COLO829 (cell line): ENCODE results near the gene KANK3.
"Not testable (repeated sequence)": the region's sequence is repeated elsewhere in the genome, so short reads cannot be mapped to it uniquely, and the experiment has no call there.

ENCODE experiments used
- DNase-seq: peaks from one replicate; pipeline ENCODE4 v3.0.0; 2012; ENCODE audit warnings: low spot score

KANK3 gene

DNA sequence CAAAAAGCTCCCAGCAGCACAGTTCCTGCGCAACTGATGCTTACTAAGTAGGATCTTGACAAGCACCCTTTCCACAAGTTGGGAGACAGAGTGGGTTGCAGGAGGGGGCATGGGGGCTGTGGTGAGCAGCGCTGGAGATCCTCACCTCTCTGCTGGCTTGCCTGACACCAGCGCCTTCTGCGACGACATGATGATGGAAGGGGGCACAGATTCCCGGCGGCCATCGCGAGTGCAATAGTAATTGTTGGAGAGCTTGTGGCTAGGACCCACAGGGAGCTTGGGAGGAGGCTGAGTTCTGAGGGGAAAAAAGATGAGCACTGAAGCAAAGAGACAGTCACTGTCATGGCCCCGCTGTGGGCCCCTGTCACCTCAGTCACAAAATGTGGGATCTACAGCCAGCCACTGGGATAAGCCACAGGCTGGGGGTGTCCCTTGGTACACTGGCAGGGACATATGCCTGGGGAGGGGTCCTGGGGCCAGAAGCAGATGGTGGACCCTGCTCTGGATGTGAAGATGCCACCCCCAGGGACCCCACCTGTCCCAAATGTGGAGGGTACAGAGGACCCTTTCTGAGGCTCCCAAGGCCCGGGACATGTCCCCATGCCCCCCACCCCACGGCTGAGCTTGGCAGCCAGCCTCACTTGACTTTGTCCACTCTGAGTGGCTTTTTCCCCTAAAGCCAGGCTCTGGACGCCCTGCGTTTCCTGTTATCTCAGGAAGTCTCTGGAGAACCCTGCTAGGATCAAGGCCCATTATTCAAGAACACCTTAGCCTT, 26.5 kb downstream of the KANK3 start:
- no peak for DNase-seq

DNA sequence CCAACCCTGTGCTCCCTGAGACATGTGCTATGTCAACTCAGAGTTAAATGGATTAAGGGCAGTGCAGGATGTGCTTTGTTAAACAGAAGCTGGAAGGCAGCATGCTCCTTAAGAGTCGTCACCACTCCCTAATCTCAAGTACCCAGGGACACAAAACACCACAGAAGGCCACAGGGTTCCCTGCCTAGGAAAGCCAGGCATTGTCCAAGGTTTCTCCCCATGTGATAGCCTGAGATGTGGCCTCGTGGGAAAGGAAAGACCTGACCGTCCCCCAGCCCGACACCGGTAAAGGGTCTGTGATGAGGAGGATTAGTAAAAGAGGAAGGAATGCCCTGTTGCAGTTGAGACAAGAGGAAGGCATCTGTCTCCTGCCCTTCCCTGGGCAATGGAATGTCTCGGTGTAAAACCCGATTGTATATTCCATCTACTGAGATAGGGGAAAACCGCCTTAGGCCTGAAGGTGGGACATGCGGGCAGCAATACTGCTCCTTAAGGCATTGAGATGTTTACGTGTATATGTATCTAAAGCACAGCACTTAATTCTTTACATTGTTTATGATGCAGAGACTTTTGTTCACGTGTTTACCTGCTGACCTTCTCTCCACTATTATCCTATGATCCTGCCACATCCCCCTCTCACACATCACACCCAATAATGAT, 28.0 kb downstream of the KANK3 start:
- not testable (repeated sequence) for DNase-seq

DNA sequence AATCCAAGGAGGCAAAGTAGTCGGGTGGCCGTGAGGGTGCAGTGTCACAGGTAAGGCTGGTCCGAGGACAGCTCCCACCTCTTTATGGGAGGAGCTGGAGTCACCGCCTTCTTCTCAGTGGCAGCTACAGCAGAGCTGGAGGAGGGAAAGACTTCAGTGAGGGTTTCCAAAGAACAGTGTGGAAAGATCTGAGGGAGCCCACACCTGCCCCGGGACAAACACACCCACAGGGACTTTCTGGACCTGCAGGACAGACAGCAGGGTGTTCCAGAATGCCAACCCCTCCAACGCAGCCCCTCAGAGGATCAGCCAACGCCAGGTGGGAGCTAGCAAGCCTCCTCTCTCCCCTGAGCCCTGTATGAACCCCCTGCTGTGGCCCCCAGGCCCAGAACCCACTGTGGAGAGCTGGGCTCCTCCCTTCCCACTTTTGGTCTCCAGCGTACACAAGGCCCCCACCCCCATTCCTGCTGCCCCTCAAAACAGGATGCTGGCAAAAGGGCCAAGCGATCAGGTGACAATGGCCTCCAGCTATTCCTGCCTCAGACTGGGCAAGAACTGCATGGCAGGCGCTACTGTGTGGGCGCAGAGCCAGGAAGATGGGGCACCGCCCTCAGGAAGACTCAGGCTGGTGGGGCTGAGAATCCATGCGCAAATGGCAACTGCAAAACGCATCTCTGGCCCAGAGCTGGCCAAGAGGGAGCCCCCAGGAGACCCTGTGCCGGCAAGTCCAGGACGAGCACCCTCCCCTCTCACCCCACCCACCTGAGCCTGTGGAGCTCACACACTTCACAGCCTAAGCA, 31.4 kb downstream of the KANK3 start:
- peak; percentile 40 for DNase-seq

DNA sequence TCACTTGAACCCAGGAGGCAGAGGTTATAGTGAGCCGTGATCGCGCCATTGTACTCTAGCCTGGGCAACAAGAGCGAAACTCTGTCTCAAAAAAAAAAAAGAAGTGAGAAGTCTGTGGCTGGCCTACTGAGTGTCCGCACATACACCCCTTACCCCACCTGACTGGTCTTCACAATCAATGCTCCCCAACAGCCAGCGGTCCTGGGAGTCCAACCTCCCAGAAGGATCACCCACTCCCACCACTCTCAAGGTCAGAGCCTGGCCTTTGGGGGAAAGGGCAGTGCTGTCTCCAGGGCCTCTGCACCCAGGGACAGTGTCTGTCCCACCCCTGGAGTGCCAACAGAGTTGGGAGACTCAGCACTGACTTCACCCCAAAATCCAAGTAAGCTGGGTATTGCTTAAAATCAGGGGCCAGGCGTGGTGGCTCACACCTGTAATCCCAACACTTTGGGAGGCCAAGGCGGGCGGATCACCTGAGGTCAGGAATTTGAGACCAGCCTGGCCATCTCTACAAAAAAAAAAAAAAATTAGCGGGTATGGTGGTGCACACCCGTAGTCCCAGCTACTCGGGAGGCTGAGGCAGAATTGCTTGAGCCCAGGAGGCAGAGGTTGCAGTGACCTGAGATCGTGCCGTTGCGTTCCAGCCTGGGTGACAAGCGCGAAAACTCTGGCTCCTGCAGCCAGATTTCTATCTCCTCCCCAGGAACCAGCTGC, 32.6 kb downstream of the KANK3 start:
- DNase-seq, result no peak

DNA sequence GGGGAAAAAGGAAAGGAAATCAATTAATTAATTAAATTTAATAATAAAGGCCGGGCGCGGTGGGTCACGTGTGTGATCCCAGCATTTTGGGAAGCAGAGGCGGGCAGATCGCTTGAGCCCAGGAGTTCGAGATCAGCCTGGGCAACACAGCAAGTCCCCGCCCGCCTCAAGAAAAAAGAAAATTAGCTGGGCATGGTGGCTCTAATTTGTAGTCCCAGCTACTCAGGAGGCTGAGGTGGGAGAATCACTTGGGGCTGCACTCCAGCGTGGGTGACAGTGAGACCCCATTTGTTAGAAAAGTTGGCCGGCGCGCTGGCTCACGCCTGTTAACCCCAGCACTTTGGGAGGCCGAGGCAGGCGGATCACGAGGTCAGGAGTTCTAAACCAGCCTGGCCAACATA, 34.2 kb downstream of the KANK3 start:
- DNase-seq, result no peak

DNA sequence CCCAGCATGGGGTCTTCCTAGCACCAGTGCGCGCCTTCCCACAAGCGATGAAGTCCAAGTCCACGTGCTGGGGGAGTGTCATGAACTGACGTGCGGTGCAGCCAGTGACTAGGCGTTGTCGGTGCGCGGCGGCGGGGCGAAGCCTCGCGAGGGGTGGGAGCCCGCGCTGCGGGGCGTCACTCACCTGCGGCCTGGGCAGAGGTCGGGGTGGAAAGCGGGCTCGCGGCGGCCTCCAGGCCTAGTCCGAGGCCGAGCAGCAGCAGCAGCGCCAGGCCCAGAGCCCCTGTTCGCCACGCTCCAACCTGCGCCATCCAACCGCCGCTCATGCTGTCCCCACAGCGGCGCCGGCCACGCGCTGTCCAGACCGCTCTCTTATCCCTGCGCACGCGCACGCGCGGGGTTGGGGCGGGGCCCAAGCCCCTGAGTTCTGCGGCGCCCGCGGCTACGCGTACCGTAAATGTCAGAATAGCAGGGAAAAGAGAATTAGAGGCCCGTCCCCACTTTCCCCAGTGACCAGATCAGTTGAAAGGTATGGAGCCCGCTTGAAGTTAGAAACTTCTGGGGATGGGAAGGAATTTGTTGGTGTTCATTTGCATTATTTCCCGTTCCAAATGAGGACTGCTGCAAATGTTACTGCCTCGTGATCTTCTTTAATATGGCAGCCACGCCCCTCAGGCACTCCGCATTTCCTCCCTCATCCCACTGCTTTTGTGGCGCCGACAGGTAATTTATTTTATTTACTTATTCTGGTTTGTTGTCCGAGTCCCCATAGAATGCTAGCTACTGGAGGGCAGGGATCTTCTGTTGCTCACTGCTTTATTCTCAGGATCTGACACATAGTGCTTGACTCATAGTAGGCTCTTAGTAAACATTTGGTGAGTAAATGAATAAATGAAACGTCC, 34.8 kb downstream of the KANK3 start, which contains the start of gene CD320:
Gene CD320, minus strand, starts transcription at position 394 of the 902 bp plus-strand sequence. Its CDS starts 68 bp downstream, at position 326.
- DNase-seq, result peak; percentile 95

DNA sequence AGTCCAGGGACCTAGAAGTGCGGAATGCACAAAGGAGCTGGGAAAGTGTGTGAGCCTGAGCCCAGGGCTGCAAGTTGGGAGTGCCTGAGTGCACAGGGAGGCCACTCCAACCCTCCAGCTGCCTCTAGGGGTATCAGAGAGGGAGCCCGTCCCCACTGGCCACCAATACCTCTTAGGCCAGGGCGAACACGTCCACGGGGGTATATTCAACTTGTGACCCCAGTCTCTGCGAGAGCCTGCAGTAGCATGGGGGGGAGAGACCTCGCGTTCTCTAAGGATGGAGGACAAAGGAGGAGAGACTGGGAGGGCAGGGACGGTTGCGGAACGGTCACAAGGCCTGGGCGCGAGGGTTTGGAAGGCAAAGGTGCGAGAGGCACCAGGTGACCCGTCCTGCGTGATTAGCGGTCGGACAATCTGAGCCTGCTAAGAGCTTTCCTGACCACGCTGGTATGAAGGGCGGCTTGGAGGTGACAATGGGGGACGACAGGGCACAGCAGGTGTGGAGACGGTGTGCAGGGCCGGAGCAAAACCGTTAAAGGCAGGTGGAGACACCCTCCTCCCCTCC, 35.6 kb downstream of the KANK3 start:
- no peak for DNase-seq

DNA sequence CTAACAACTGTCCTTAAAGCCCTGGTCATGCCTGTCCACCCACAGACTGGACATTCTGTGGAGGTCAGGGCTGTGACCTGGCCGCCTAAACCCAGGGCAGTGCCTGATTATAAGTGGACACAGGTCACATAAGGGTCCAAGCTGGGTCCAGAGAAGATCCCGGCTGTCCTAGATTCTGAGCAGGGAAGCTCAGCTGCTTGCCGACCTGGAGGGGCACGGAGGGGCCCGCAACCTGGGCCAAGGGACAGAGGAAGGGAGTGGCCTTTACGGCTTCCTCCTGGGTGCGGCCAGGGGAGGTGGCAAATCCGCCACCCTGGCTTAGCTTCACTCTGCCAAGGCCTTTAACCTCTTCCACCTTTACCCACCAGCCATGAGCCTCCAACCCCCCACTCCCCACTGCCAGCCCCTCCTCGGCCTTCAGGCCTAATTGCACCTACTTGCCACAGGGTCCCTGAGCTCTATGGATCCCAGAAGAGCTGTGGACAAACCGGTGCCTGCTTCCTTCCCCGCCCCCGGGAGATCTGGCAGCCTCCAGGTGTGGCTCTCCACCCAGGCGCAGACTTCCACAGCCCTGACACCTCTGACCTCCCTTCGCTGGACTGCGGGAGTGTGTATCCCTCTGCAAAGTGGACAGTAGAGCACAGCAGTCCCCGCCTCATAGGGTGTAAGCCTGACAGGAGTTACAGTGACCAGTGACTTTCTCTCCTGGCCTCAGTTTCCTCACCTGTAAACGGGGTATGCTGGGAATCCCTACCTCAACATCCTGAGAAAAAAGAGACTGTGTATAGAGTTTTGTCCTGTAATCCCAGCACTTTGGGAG, 36.6 kb downstream of the KANK3 start:
- DNase-seq, result no peak

DNA sequence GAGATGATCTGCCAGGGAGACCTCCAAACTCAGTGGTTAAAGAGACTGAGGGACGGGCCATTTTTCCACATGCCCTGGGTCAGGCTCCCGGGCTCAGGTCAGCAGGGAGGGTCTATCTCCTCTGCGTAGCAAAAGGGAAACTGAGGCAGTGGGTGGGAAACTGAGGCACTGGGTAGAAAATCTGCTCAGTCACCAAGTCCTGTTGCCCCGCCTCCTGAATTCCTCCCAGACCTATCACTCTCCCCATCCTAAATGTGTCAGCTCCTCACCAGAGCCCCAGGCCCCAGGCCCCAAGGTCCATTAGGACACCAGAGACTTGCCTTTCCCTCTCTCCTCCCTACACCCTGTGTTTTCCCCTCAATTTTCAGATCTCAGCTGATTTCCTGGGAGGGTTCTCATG, 37.3 kb downstream of the KANK3 start:
- no peak for DNase-seq

DNA sequence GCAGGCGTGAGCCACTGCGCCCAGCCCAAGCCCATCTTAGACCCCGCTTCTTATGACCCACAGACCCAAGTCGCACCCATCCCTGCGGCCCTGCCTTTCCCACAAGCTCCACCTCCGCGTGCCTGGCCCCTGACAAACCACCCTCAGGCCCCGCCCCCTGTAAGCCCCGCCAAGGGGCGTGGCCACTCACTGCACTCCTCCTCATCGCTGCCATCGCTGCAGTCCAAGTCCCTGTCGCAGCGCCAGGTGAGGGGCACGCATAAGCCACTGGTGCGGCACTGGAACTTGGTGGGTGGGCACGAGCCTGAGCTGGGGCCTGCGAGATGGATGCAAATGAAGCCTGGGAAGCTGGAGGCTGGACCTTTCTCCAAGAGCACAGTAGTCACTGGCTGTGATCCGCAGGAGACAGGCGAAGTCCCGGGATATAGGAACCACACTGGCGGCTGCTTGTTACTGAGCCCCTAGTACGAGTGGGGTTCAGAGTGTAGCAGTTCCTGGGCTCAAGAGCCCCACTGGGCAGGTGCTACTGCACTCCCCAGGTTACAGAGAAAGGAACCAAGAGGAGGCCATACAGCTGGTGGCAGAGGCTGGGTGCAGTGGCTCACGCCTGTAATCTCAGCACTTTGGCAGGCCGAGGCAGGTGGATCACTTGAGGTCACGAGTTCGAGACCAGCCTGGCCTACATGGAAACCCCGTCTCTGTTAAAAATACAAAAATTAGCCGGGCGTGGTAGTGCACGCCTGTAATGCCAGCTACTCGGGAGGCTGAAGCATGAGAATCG, 38.0 kb downstream of the KANK3 start:
- DNase-seq, result peak; percentile 38

DNA sequence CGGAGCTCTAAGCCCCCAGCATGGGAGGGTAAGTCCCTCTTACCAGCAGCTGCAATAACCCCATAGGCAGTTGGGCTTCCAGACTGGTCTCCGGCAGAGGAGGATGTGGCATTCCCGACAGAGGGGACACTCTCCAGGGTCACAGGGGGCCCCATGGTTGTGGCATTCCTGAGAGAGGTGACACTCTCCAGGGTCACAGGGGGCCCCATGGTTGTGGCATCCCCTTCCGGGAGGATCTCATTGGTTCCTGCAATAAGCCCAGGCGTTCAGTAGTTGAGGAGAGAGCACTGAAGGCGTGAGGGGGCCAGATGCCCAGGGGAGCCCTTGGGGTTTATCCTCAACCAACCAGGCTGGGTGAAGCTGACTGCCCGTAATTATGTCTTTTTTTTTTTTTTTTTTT, 40.3 kb downstream of the KANK3 start:
- no peak for DNase-seq

DNA sequence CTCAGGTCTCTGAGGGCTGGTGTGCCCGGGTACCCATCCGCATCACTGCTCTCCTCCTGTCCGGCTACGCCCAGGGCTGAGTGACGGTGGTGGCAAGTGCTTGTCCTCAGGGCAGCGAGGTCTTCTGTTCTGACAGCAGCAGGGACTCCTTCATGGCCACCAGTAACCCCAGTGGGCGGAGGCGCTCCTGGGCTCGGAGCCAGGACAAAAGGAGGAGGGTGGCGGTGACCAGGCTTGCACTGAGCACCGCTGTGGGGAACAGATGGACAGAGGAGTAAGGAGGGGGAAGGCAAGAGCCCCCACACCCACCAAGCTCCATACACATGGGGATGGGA, 40.7 kb downstream of the KANK3 start:
- DNase-seq, result no peak

DNA sequence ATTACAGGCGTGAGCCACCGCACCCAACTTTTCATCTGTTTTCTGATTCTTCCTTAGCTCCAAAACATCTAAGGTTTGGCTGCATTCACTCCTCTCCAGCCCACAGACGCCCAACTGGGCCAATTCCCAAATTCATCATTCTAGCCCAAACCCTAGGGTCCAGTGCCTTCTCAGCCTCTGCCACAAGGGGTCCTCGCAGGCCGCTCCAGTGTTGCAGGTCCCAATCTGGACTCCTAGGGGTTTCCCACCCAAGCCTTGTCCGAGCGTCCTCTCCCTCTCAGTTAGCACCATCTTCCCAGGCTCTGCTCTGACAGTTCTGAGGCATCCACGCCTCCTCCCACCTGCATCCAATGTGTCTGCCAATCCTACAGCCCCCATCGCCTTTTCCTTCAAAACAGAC, 51.7 kb downstream of the KANK3 start:
- DNase-seq, result not testable (repeated sequence)

DNA sequence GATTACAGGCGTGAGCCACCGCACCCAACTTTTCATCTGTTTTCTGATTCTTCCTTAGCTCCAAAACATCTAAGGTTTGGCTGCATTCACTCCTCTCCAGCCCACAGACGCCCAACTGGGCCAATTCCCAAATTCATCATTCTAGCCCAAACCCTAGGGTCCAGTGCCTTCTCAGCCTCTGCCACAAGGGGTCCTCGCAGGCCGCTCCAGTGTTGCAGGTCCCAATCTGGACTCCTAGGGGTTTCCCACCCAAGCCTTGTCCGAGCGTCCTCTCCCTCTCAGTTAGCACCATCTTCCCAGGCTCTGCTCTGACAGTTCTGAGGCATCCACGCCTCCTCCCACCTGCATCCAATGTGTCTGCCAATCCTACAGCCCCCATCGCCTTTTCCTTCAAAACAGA, 66.6 kb downstream of the KANK3 start:
- DNase-seq, result not testable (repeated sequence)
